GM19463 (cell line): Measurements from ENCODE around the gene CRHR1.
"Not testable (repeated sequence)": the region's sequence is repeated elsewhere in the genome, so short reads cannot be mapped to it uniquely, and the experiment has no call there.

ENCODE experiments used
- ATAC-seq: cut with Tn5 transposase; IDR thresholded peaks from one replicate; pipeline ENCODE4 v1.9.1; 2021; ENCODE audit warnings: mild to moderate bottlenecking, moderate library complexity; ENCODE audit not compliant: unreplicated experiment

Gene CRHR1

GRCh38 chr17:45857977-45858708, 74.0 kb downstream of the CRHR1 start:
- no peak for ATAC-seq

- ATAC-seq: no peak
Observed at GRCh38 chr17:45861165-45861564, 77.0 kb downstream of the CRHR1 start.

GRCh38 chr17:45862127-45862526, 78.0 kb downstream of the CRHR1 start:
- ATAC-seq: not testable (repeated sequence)

- no peak for ATAC-seq
Observed at GRCh38 chr17:45863857-45864654, 79.9 kb downstream of the CRHR1 start.

GRCh38 chr17:45867171-45867570, 83.1 kb downstream of the CRHR1 start:
- ATAC-seq: no peak

GRCh38 chr17:45867702-45868101, 83.6 kb downstream of the CRHR1 start:
- no peak for ATAC-seq

GRCh38 chr17:45868276-45868675, 84.2 kb downstream of the CRHR1 start:
- no peak for ATAC-seq

- ATAC-seq: no peak
Observed at GRCh38 chr17:45869676-45870341, 85.7 kb downstream of the CRHR1 start.

- no peak for ATAC-seq
Observed at GRCh38 chr17:45870342-45870974, 86.3 kb downstream of the CRHR1 start.

- no peak for ATAC-seq
Observed at GRCh38 chr17:45871718-45872117, 87.6 kb downstream of the CRHR1 start.

- no peak for ATAC-seq
Observed at GRCh38 chr17:45873728-45874127, 89.6 kb downstream of the CRHR1 start.

- ATAC-seq: no peak
Observed at GRCh38 chr17:45874151-45874550, 90.0 kb downstream of the CRHR1 start.

- ATAC-seq: no peak
Observed at GRCh38 chr17:45876539-45876938, 92.4 kb downstream of the CRHR1 start.

GRCh38 chr17:45877467-45877866, 93.3 kb downstream of the CRHR1 start:
- no peak for ATAC-seq

- ATAC-seq: no peak
Observed at GRCh38 chr17:45883063-45883462, 98.9 kb downstream of the CRHR1 start.
